ENCODE measurements around the gene B4GALT3.

Gene B4GALT3

GRCh38 chr1:161223805-161224694, 46.7 kb upstream of the B4GALT3 start:
- CTCF ChIA-PET, result no interaction called here
- TF ChIP-seq SP1 (IDR thresholded peaks at IDR 0.05) (no peak), LEF1 (IDR thresholded peaks at IDR 0.05; ENCODE audit: borderline replicate concordance) (no peak), CTBP1 (IDR thresholded peaks at IDR 0.05; ENCODE audit: borderline replicate concordance) (no peak), FOXM1 (IDR thresholded peaks at IDR 0.05; ENCODE audit: borderline replicate concordance) (no peak), FOXA1 (IDR thresholded peaks at IDR 0.05) (no peak), ELF4 (IDR thresholded peaks at IDR 0.05) (no peak), NFRKB (IDR thresholded peaks at IDR 0.05) (no peak), SUZ12 (IDR thresholded peaks at IDR 0.05) (no peak), TARDBP (IDR thresholded peaks at IDR 0.05) (no peak), ARNT (IDR thresholded peaks at IDR 0.05) (no peak), HDGF (IDR thresholded peaks at IDR 0.05; ENCODE audit: borderline replicate concordance) (no peak), ZNF384 (IDR thresholded peaks at IDR 0.05) (no peak), FOXK2 (IDR thresholded peaks at IDR 0.05) (no peak), PKNOX1 (IDR thresholded peaks at IDR 0.05) (no peak), L3MBTL2 (conservative IDR thresholded peaks at IDR 0.05) (no peak), BHLHE40 (IDR thresholded peaks at IDR 0.05; ENCODE audit: borderline replicate concordance) (no peak)
- POLR2A ChIA-PET, result interaction anchor here (1.0 to 2.5 kb wide), 2 partner anchors 22 to 161 kb away, joined by 3 to 10 read pairs; partner anchors contain the start of gene NDUFS2
- no peak for DNase-seq (ENCODE audit: extremely low spot score)

DNA sequence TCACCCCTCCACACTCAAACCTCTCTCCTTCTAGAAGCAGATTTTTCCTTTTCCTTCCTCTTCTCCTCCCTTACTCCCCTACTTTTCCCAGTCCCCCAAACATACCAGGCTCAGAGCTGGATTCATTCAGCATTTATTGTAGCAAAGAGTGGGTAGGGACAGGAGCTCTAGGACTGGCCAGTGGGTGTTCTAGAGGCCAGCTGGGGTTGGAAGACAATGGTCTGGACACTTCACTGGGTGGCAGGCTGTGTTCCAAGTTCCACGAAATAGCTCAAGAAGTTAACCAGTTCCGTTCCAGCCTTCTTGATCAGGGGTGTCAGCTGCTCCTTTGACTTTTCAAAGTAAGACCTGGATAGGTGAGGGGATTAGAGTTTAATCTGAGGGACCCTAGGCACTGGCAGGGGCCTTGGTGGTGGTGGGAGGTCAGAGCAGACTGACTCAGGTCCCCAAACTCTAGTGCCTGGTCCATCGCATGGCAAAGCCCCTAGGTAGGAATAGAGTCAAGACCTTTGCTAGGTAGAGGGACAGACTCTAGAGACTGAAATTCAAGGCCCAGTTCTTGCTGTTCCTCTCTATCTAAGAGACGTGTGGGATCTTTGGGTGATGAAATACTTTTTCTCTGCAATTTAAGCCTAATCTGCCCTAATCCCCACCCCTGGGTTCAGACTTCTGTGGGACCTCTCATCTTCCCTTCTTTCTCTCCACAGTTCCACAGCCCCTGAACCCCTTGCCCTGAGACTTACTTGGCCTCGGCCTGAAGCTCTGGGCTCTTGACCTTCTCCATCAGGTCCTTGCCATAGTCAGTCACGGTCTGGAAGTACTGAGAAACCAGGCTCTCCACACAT, 45.1 kb upstream of the B4GALT3 start:
- POLR2A ChIA-PET, result interaction anchor here (0.6 to 2.5 kb wide), 2 partner anchors 20 to 24 kb away, joined by 3 to 10 read pairs; partner anchors contain the start of gene NDUFS2

DNA sequence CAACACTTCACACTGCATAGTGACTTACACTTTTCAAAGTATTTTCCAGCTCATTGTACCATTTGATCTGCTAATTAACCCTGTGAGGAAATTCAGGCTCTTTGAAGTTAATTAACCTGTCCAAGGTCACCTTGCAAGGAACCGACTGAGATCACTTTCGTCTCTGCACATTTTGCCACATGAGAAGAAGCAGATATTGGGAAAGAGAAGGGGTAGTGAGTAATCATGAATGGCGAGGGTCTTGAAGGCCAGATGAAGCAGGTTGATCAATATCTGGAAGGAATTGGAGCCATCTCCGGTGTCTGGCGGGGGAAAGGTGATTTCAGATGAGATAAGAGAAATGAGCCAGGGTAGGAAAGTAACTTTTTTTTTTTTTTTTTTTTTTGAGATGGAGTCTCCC, 42.7 kb upstream of the B4GALT3 start:
- ChIA-PET POLR2A (interaction anchor here (0.7 to 6.5 kb wide), 2 partner anchors 18 to 180 kb away, joined by 3 to 32 read pairs; partner anchors contain the start of gene NDUFS2), CTCF (interaction anchor here (1.2 kb wide), 1 partner anchor 9 kb away, joined by 5 read pairs; no protein-coding TSS in a partner anchor)
- TF ChIP-seq BHLHE40 (IDR thresholded peaks at IDR 0.05; ENCODE audit: borderline replicate concordance) (no peak), FOXA1 (IDR thresholded peaks at IDR 0.05) (no peak), NFRKB (IDR thresholded peaks at IDR 0.05) (no peak), ARNT (IDR thresholded peaks at IDR 0.05) (no peak), CTBP1 (IDR thresholded peaks at IDR 0.05; ENCODE audit: borderline replicate concordance) (no peak), SUZ12 (IDR thresholded peaks at IDR 0.05) (no peak), LEF1 (IDR thresholded peaks at IDR 0.05; ENCODE audit: borderline replicate concordance) (no peak), ELF4 (IDR thresholded peaks at IDR 0.05) (no peak), L3MBTL2 (conservative IDR thresholded peaks at IDR 0.05) (no peak), FOXK2 (IDR thresholded peaks at IDR 0.05) (no peak), HDGF (IDR thresholded peaks at IDR 0.05; ENCODE audit: borderline replicate concordance) (no peak), SP1 (IDR thresholded peaks at IDR 0.05) (no peak), TARDBP (IDR thresholded peaks at IDR 0.05) (no peak), PKNOX1 (IDR thresholded peaks at IDR 0.05) (no peak), FOXM1 (IDR thresholded peaks at IDR 0.05; ENCODE audit: borderline replicate concordance) (no peak), ZNF384 (IDR thresholded peaks at IDR 0.05) (no peak)
- no peak for DNase-seq (ENCODE audit: extremely low spot score)

More for the DNA sequence above, 45.1 kb upstream of the B4GALT3 start:
- no peak for TF ChIP-seq FOXA1 (IDR thresholded peaks at IDR 0.05)
- no peak for TF ChIP-seq NFRKB (IDR thresholded peaks at IDR 0.05)
- no peak for TF ChIP-seq LEF1 (IDR thresholded peaks at IDR 0.05; ENCODE audit: borderline replicate concordance)
- TF ChIP-seq TARDBP (IDR thresholded peaks at IDR 0.05), result no peak
- no peak for TF ChIP-seq CTBP1 (IDR thresholded peaks at IDR 0.05; ENCODE audit: borderline replicate concordance)
- TF ChIP-seq ELF4 (IDR thresholded peaks at IDR 0.05), result no peak
- no peak for TF ChIP-seq L3MBTL2 (conservative IDR thresholded peaks at IDR 0.05)
- TF ChIP-seq ZNF384 (IDR thresholded peaks at IDR 0.05), result no peak
- TF ChIP-seq SP1 (IDR thresholded peaks at IDR 0.05), result no peak
- no peak for TF ChIP-seq ARNT (IDR thresholded peaks at IDR 0.05)
- TF ChIP-seq HDGF (IDR thresholded peaks at IDR 0.05; ENCODE audit: borderline replicate concordance), result no peak
- no peak for TF ChIP-seq SUZ12 (IDR thresholded peaks at IDR 0.05)
- TF ChIP-seq FOXK2 (IDR thresholded peaks at IDR 0.05), result no peak
- no peak for TF ChIP-seq FOXM1 (IDR thresholded peaks at IDR 0.05; ENCODE audit: borderline replicate concordance)
- TF ChIP-seq BHLHE40 (IDR thresholded peaks at IDR 0.05; ENCODE audit: borderline replicate concordance), result no peak
- no peak for TF ChIP-seq PKNOX1 (IDR thresholded peaks at IDR 0.05)
- CTCF ChIA-PET, result interaction anchor here (0.6 kb wide), 1 partner anchor 26 kb away, joined by 3 read pairs; no protein-coding TSS in a partner anchor
- DNase-seq (ENCODE audit: extremely low spot score), result no peak

GRCh38 chr1:161219078-161219892, 42.0 kb upstream of the B4GALT3 start:
- POLR2A ChIA-PET, result interaction anchor here (0.7 to 6.5 kb wide), 3 partner anchors 17 to 181 kb away, joined by 3 to 32 read pairs (median 3); partner anchors contain the start of genes NDUFS2 and SDHC
- no peak for TF ChIP-seq L3MBTL2 (conservative IDR thresholded peaks at IDR 0.05)
- no peak for TF ChIP-seq ZNF384 (IDR thresholded peaks at IDR 0.05)
- no peak for TF ChIP-seq TARDBP (IDR thresholded peaks at IDR 0.05)
- no peak for TF ChIP-seq FOXM1 (IDR thresholded peaks at IDR 0.05; ENCODE audit: borderline replicate concordance)

More at GRCh38 chr1:161219078-161219892, 42.0 kb upstream of the B4GALT3 start:
- no peak for DNase-seq (ENCODE audit: extremely low spot score)
- CTCF ChIA-PET, result interaction anchor here (1.2 kb wide), 1 partner anchor 8 kb away, joined by 5 read pairs; no protein-coding TSS in a partner anchor

All from HEK293T (cell line).